Measurements from ENCODE around the gene KRT25. TPM values are rescaled to one million over a fixed set of nuclear protein-coding genes. Genes with fewer than 3 reads are reported as not detected.

The KRT25 gene
- total and polyA plus RNA-seq, 2 of the 8 experiments (the other 6 are each of a cell fraction or from before 2014, with no cell fraction given): not detected

DNA sequence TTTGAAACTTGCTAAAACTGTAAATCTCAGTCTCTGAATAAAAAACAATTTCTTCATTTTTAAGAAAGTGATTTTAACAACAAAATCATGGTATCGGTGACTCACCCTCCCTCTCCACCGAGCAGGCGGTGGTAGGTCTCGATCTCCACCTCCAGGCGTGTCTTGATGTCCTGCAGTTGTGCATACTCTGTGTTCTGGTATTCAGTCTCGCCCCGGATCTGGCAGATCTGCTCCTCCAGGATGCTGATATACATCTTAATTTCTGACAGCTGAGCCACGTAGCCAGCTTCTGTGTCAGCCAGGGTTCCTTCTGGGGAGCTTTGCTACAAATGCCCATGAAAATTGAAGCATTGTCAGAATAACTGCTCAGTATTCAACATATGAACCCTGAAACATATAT, 36.2 kb downstream of the KRT25 start:
- H2BK20ac ChIP-seq (ENCODE audit: low read length): no peak overlapping the region
- no peaks in the 10 kb centered on the region for H3K27me3 ChIP-seq (replicated peaks in 1 of 4; ENCODE audit: control insufficient read depth in 3 of 4, extremely low read depth in 1 of 4, insufficient read depth in 3 of 4, low read length in 3 of 4)
- no peak overlapping the region for H3K27ac ChIP-seq (ENCODE audit: low read depth, low read length)
- H3K23me2 ChIP-seq (ENCODE audit: low read depth, low read length): no peaks in the 10 kb centered on the region
- no peak overlapping the region for H4K8ac ChIP-seq (ENCODE audit: extremely low read depth, insufficient read depth, low read length)
- ChIA-PET POLR2A (ENCODE audit: partially characterized antibody) (no interaction called here), CTCF (ENCODE audit: partially characterized antibody) (interaction anchor here (0.6 kb wide), 1 partner anchor 99 kb away, joined by 3 read pairs; no protein-coding TSS in a partner anchor)
- H3K4ac ChIP-seq (replicated peaks; ENCODE audit: insufficient read length, low read depth, low read length): no peak overlapping the region
- no peak overlapping the region for H3K4me2 ChIP-seq (ENCODE audit: insufficient read depth in 1 of 2, low read depth in 2 of 2, low read length in 2 of 2)
- H3K79me2 ChIP-seq (ENCODE audit: control insufficient read depth in 1 of 2, insufficient read depth in 2 of 2, low read length in 2 of 2): no peaks in the 10 kb centered on the region
- H3K56ac ChIP-seq (replicated peaks; ENCODE audit: insufficient read length, low read depth, low read length): no peak overlapping the region
- H3K4me3 ChIP-seq (ENCODE audit: extremely low read depth in 1 of 4, insufficient read depth in 2 of 4, low read depth in 3 of 4, low read length in 4 of 4): no peak overlapping the region
- TF ChIP-seq TAF7 (optimal IDR thresholded peaks at IDR 0.05; ENCODE audit: borderline replicate concordance, low read depth, low read length) (no peak), SRF (IDR thresholded peaks at IDR 0.05; ENCODE audit: low read depth, low read length) (no peak), EGR1 (IDR thresholded peaks at IDR 0.05; ENCODE audit: borderline replicate concordance, low read depth, low read length) (no peak), SP4 (IDR thresholded peaks at IDR 0.05; ENCODE audit: low read length) (no peak), BRCA1 (IDR thresholded peaks at IDR 0.05; ENCODE audit: low read depth, low read length) (no peak), PHF8 (conservative IDR thresholded peaks at IDR 0.05; ENCODE audit: low read depth, low read length) (no peak), YY1 (IDR thresholded peaks at IDR 0.05; ENCODE audit: low read depth, low read length) (no peak), BACH1 (IDR thresholded peaks at IDR 0.05; ENCODE audit: low read length) (no peak), CHD1 (IDR thresholded peaks at IDR 0.05; ENCODE audit: low read depth, low read length) (no peak)
- TF ChIP-seq, protein P1, sequence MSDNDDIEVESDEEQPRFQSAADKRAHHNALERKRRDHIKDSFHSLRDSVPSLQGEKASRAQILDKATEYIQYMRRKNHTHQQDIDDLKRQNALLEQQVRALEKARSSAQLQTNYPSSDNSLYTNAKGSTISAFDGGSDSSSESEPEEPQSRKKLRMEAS (IDR thresholded peaks at IDR 0.05): no peak
- H3K18ac ChIP-seq (ENCODE audit: extremely low read depth, low read length): no peak overlapping the region
- no peak overlapping the region for H2BK120ac ChIP-seq (replicated peaks; ENCODE audit: low read depth, low read length)
- no peak overlapping the region for H4K91ac ChIP-seq (replicated peaks; ENCODE audit: insufficient read length, low read length)
- H2AFZ ChIP-seq (ENCODE audit: low read length): no peak overlapping the region
- H3K4me1 ChIP-seq (replicated peaks in 1 of 4; ENCODE audit: control insufficient read depth in 3 of 4, insufficient read depth in 4 of 4, low read length in 3 of 4): no peaks in the 10 kb centered on the region
- FAIRE-seq (no peak), DNase-seq (ENCODE audit: low read depth in 1 of 2, low spot score in 2 of 2) (no peak)
- H4K5ac ChIP-seq (ENCODE audit: insufficient read length, low read depth, low read length): no peak overlapping the region
- H2BK5ac ChIP-seq (ENCODE audit: low read depth, low read length): no peak overlapping the region
- H3K9ac ChIP-seq (replicated peaks in 1 of 4; ENCODE audit: extremely low read depth in 1 of 4, low read depth in 3 of 4, low read length in 3 of 4): no peak overlapping the region
- no peak overlapping the region for H3K14ac ChIP-seq (ENCODE audit: insufficient read length)
- H2BK15ac ChIP-seq (ENCODE audit: low read length): no peak overlapping the region
- no peak overlapping the region for H2AK5ac ChIP-seq (ENCODE audit: low read depth, low read length)
- no peaks in the 10 kb centered on the region; a peak in 1 of 4 replicates for H3K9me3 ChIP-seq (ENCODE audit: insufficient read depth in 2 of 2, low read depth in 1 of 2, low read length in 1 of 2)
- no peak overlapping the region for H2BK12ac ChIP-seq (ENCODE audit: low read depth, low read length)
- no peaks in the 10 kb centered on the region for H3K36me3 ChIP-seq (ENCODE audit: control insufficient read depth in 2 of 4, insufficient read depth in 4 of 4, low read length in 3 of 4)
- H3K23ac ChIP-seq (ENCODE audit: insufficient read length): no peak overlapping the region
- no peaks in the 10 kb centered on the region for H4K20me1 ChIP-seq (replicated peaks in 1 of 2; ENCODE audit: control insufficient read depth in 1 of 2, insufficient read depth in 2 of 2, low read length in 2 of 2)
- no peaks in the 10 kb centered on the region for H3K79me1 ChIP-seq (ENCODE audit: low read depth, low read length)
- 85% methylated on average over 8 of the region's 8 CpGs; no CpG with 5 or more reads in 1 of the 2 experiments for WGBS, 2 experiments (ENCODE audit: extremely low coverage in 1 of 2, insufficient coverage in 1 of 2, insufficient read length in 1 of 2, insufficient replicate concordance in 2 of 2, low coverage in 1 of 2, low lambda C conversion rate in 2 of 2, missing lambda C conversion rate in 1 of 2)
